Lower lobe of right lung (tissue), 2 donors: ENCODE results near the gene CTDSPL. TPM values are rescaled to one million over a fixed set of nuclear protein-coding genes. Genes with fewer than 3 reads are reported as not detected.

ENCODE experiments used
- ATAC-seq, 2 donors: fragments of 200-7000 bp; cut with Tn5 transposase; one replicate each; pipeline ENCODE4 v1.9.1; 2020 to 2022; ENCODE audit warnings: mild to moderate bottlenecking in 2 of 2, moderate library complexity in 2 of 2
- DNase-seq: peaks from one replicate; pipeline ENCODE4 v3.0.0-alpha.2; 2020
- H3K27ac ChIP-seq: fragments of 200-600 bp; one replicate; pipeline ENCODE4 v1.8.0; 2022
- H3K27me3 ChIP-seq: fragments of 200-600 bp; one replicate; pipeline ENCODE4 v1.8.0; 2022; ENCODE audit warnings: low read depth
- H3K36me3 ChIP-seq: fragments of 200-600 bp; one replicate; pipeline ENCODE4 v1.8.0; 2022; ENCODE audit warnings: mild to moderate bottlenecking
- H3K4me1 ChIP-seq: fragments of 200-600 bp; one replicate; pipeline ENCODE4 v1.8.0; 2022
- H3K4me3 ChIP-seq: fragments of 200-600 bp; one replicate; pipeline ENCODE4 v1.8.0; 2022; ENCODE audit warnings: mild to moderate bottlenecking
- H3K9me3 ChIP-seq: fragments of 200-600 bp; one replicate; pipeline ENCODE4 v1.8.0; 2022
- CTCF ChIP-seq: fragments of 200-600 bp; IDR thresholded peaks from one replicate; pipeline ENCODE4 v1.8.0; 2022; ENCODE audit warnings: antibody characterized with exemption, mild to moderate bottlenecking
- intact Hi-C: fragments of 100-400 bp; cut with DNase I; formaldehyde crosslinking; loops from one replicate; pipeline ENCODE4 v1.11.0; 2022
- total RNA-seq: library from RNA; stranded (reverse); fragmentation: NEBNext Ultra II Directional; extraction: Animal tissue kit (Norgen Biotek cat#: 25700); gene quantifications from one replicate; pipeline ENCODE4 v1.2.1, GENCODE V29; 2021
- donor health status: DM: no; HTN: yes; CAD: no; lungs with severe emphysema.

Gene CTDSPL
- total RNA-seq, 1 donor from 2014 or later: 60.3 TPM

GRCh38 chr3:38003817-38004414 lies 142.2 kb downstream of the CTDSPL start:
- peaks cover 15% of the 10 kb centered on the region for H3K4me1 ChIP-seq
- H3K9me3 ChIP-seq: no peaks in the 10 kb centered on the region
- DNase-seq (no peak), ATAC-seq (peak; percentile 1 to 12)
- intact Hi-C loops: no loop called here
- no peak for TF ChIP-seq CTCF
- no peaks in the 10 kb centered on the region for H3K27me3 ChIP-seq
- H3K27ac ChIP-seq: peak overlapping the region; percentile 18
- H3K36me3 ChIP-seq: peaks cover 44% of the 10 kb centered on the region
- H3K4me3 ChIP-seq: no peak overlapping the region

GRCh38 chr3:38004415-38005075 lies 142.9 kb downstream of the CTDSPL start:
- TF ChIP-seq CTCF: peak; percentile 68
- intact Hi-C loops: no loop called here
- ATAC-seq (peak; percentile 79 to 84), DNase-seq (peak; percentile 83)
- H3K4me3 ChIP-seq: no peak overlapping the region
- H3K4me1 ChIP-seq: peaks cover 12% of the 10 kb centered on the region
- H3K9me3 ChIP-seq: no peaks in the 10 kb centered on the region
- no peaks in the 10 kb centered on the region for H3K27me3 ChIP-seq
- peaks cover 51% of the 10 kb centered on the region for H3K36me3 ChIP-seq
- H3K27ac ChIP-seq: peak overlapping the region; percentile 18

GRCh38 chr3:38005076-38006020 lies 143.7 kb downstream of the CTDSPL start:
- intact Hi-C loops: no loop called here
- ATAC-seq: no peak
- H3K9me3 ChIP-seq: no peaks in the 10 kb centered on the region
- H3K27ac ChIP-seq: no peak overlapping the region
- no peaks in the 10 kb centered on the region for H3K27me3 ChIP-seq
- peak; percentile 46 for DNase-seq
- no peak overlapping the region for H3K4me3 ChIP-seq
- peaks cover 12% of the 10 kb centered on the region for H3K4me1 ChIP-seq
- TF ChIP-seq CTCF: no peak
- peaks cover 59% of the 10 kb centered on the region for H3K36me3 ChIP-seq

- H3K4me3 ChIP-seq: no peak overlapping the region
- peak; percentile 32 for DNase-seq
- H3K9me3 ChIP-seq: no peaks in the 10 kb centered on the region
- H3K27ac ChIP-seq: no peak overlapping the region
- H3K36me3 ChIP-seq: peaks cover 64% of the 10 kb centered on the region
- intact Hi-C loops: no loop called here
- H3K4me1 ChIP-seq: peaks cover 12% of the 10 kb centered on the region
- ATAC-seq: no peak
- H3K27me3 ChIP-seq: no peaks in the 10 kb centered on the region
- no peak for TF ChIP-seq CTCF
These were observed 144.4 kb downstream of the CTDSPL start for GRCh38 chr3:38006031-38006430.

- no peaks in the 10 kb centered on the region for H3K9me3 ChIP-seq
- H3K4me3 ChIP-seq: no peak overlapping the region
- peaks cover 12% of the 10 kb centered on the region for H3K4me1 ChIP-seq
- no peak for TF ChIP-seq CTCF
- intact Hi-C loops: no loop called here
- H3K36me3 ChIP-seq: peaks cover 64% of the 10 kb centered on the region
- ATAC-seq: no peak
- DNase-seq: no peak
- no peak overlapping the region for H3K27ac ChIP-seq
- H3K27me3 ChIP-seq: no peaks in the 10 kb centered on the region
These were observed 144.8 kb downstream of the CTDSPL start for GRCh38 chr3:38006445-38006995.
